Measurements from ENCODE around the gene ADGRA3. TPM values are rescaled to one million over a fixed set of nuclear protein-coding genes. Genes with fewer than 3 reads are reported as not detected.

The ADGRA3 gene
- total RNA-seq, 1 experiment from 2014 or later = 56.5 TPM

DNA sequence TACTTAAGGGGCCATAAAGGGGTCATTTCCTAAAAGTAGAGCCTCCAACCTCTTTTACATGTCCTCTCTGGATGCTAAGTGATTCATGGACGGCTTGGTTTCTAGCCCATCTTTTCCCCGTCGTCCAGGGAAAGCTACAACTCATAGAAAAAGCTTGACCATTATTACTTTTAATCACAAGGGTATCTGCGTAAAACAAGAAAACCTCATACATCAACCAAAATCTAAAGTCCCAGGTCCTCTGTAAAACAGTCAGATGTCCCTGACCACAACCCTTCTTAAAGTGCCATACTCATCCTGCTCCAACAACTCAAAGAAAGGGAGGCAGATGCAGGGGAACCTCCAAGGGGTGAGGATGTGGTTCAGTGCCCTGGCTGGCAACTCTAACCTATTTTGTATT lies 29.6 kb downstream of the ADGRA3 start:
- H3K14ac ChIP-seq (ENCODE audit: insufficient read depth, low read length) = no peak overlapping the region
- H3K27me3 ChIP-seq (ENCODE audit: insufficient read depth, low read length) = no peaks in the 10 kb centered on the region
- Mint-ChIP-seq H3K4me3 (no peak overlapping the region), H3K4me1 (peaks cover 50% of the 10 kb centered on the region in 2 experiments), H3K27ac (no peak overlapping the region), H3K36me3 (ENCODE audit: insufficient read depth in 1 of 3, low read depth in 3 of 3) (peaks cover 2 to 7% (median 3%) of the 10 kb centered on the region in 3 experiments; a peak in 3 of 7 replicates), H3K27me3 (ENCODE audit: low read depth) (no peaks in the 10 kb centered on the region), H3K9me3 (no peaks in the 10 kb centered on the region)
- H3K4me2 ChIP-seq (ENCODE audit: insufficient read depth, insufficient read length, low read length) = no peak overlapping the region
- H3K23me2 ChIP-seq (ENCODE audit: insufficient read length, low read depth, low read length, poor library complexity, severe bottlenecking) = no peaks in the 10 kb centered on the region
- no CpG with 5 or more reads among the region's 4 CpGs for WGBS (ENCODE audit: extremely low coverage, insufficient read length, low lambda C conversion rate)
- no peak for DNase-seq
- H2AK5ac ChIP-seq (ENCODE audit: insufficient read length, low read length) = no peak overlapping the region
- no peak overlapping the region for H2BK5ac ChIP-seq (ENCODE audit: insufficient read length, low read length)
- no peak overlapping the region for H3K23ac ChIP-seq (ENCODE audit: insufficient read length, low read depth, low read length)
- H3K79me2 ChIP-seq (ENCODE audit: insufficient read depth, low read length) = peaks cover 27% of the 10 kb centered on the region; the same call in 1 of the 2 replicates
- H3K4me1 ChIP-seq (ENCODE audit: insufficient read depth, low read length) = 0 out of 2 replicates have a peak, but pooled peaks cover 3% of the 10 kb centered on the region
- no peak overlapping the region for H2BK12ac ChIP-seq (ENCODE audit: insufficient read length, low read depth, low read length)
- H3K4ac ChIP-seq (ENCODE audit: low read depth, low read length) = no peak overlapping the region
- peaks cover 2% of the 10 kb centered on the region for H4K20me1 ChIP-seq (ENCODE audit: control insufficient read depth, insufficient read depth, insufficient read length)
- no peaks in the 10 kb centered on the region for H3K9me3 ChIP-seq (ENCODE audit: control insufficient read depth, low read depth, low read length)
- H3T11ph ChIP-seq (ENCODE audit: low read length) = no peak overlapping the region
- no peak overlapping the region for H2BK120ac ChIP-seq (ENCODE audit: low read depth, low read length, poor library complexity, severe bottlenecking)
- H3K18ac ChIP-seq (ENCODE audit: insufficient read length, low read depth, low read length) = no peak overlapping the region
- TF ChIP-seq, protein P1, sequence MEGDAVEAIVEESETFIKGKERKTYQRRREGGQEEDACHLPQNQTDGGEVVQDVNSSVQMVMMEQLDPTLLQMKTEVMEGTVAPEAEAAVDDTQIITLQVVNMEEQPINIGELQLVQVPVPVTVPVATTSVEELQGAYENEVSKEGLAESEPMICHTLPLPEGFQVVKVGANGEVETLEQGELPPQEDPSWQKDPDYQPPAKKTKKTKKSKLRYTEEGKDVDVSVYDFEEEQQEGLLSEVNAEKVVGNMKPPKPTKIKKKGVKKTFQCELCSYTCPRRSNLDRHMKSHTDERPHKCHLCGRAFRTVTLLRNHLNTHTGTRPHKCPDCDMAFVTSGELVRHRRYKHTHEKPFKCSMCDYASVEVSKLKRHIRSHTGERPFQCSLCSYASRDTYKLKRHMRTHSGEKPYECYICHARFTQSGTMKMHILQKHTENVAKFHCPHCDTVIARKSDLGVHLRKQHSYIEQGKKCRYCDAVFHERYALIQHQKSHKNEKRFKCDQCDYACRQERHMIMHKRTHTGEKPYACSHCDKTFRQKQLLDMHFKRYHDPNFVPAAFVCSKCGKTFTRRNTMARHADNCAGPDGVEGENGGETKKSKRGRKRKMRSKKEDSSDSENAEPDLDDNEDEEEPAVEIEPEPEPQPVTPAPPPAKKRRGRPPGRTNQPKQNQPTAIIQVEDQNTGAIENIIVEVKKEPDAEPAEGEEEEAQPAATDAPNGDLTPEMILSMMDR (conservative IDR thresholded peaks at IDR 0.05) = no peak
- no peak overlapping the region for H2BK15ac ChIP-seq (ENCODE audit: low read depth, low read length)
- H4K5ac ChIP-seq (ENCODE audit: insufficient read length, low read depth, low read length) = no peak overlapping the region
- no peak overlapping the region for H2AFZ ChIP-seq (ENCODE audit: low read length)
- H4K91ac ChIP-seq (ENCODE audit: insufficient read length, low read depth, low read length) = no peak overlapping the region
- H3K9ac ChIP-seq (ENCODE audit: extremely low read depth, insufficient read length, low read length) = no peak overlapping the region
- no peaks in the 10 kb centered on the region for H3K79me1 ChIP-seq (ENCODE audit: insufficient read depth, low read depth, low read length, poor library complexity, severe bottlenecking)
- H3K56ac ChIP-seq (ENCODE audit: insufficient read length, low read depth, low read length) = no peak overlapping the region
- H4K8ac ChIP-seq (replicated peaks; ENCODE audit: insufficient read length, low read depth, low read length) = no peak overlapping the region
- H3K27ac ChIP-seq (ENCODE audit: insufficient read length, low read depth, low read length) = no peak overlapping the region
- no peak overlapping the region for H2BK20ac ChIP-seq (ENCODE audit: low read depth, low read length, poor library complexity, severe bottlenecking)

All from H9 (cell line).